ENCODE data around the gene ATP5F1D. TPM values are rescaled to one million over a fixed set of nuclear protein-coding genes. Genes with fewer than 3 reads are reported as not detected.
A peak's percentile ranks its signal among the peaks of the same experiment; 100 is the strongest.

Gene ATP5F1D
- total RNA-seq, 1 donor from 2014 or later, result 24.5 TPM

DNA sequence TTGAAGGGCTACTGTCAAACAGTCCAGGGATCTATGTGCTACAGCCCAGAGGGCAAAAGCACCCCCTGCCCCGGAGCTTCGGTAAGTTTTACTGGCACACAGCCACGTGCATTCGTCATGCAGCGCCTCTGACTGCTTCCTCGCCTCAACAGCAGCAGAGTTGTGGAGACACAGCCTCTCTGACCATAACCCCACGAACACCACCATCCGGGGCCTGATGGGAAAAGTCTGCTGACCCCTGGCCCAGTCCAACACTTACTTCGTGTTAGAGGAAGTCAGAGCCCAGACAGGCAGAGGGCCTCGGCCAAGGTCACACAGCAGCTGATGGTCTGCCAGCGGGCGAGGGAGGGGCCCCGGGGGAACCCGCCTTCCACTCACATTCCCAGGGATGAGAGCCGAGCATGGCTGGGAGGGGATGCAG lies 8.9 kb upstream of the ATP5F1D start:
- Histone ChIP-seq H3K4me1 (ENCODE audit: control insufficient read depth in 3 of 3, insufficient read depth in 3 of 3, low read length in 3 of 3) (peaks cover 9 to 22% (median 12%) of the 10 kb centered on the region in 3 donors), H3K27me3 (ENCODE audit: control insufficient read depth in 3 of 3, insufficient read depth in 3 of 3, low read length in 3 of 3) (peaks cover 0 to 8% (median 7%) of the 10 kb centered on the region in 3 donors), H3K9me3 (ENCODE audit: control insufficient read depth in 3 of 3, low read length in 3 of 3) (no peaks in the 10 kb centered on the region), H3K4me3 (ENCODE audit: low read length in 3 of 3) (no peak overlapping the region), H3K9ac (ENCODE audit: low read depth in 1 of 3, low read length in 3 of 3) (no peak overlapping the region), H3K36me3 (ENCODE audit: control insufficient read depth in 3 of 3, insufficient read depth in 3 of 3, low read length in 3 of 3) (no peaks in the 10 kb centered on the region), H3K27ac (ENCODE audit: low read depth, low read length) (no peak overlapping the region)

DNA sequence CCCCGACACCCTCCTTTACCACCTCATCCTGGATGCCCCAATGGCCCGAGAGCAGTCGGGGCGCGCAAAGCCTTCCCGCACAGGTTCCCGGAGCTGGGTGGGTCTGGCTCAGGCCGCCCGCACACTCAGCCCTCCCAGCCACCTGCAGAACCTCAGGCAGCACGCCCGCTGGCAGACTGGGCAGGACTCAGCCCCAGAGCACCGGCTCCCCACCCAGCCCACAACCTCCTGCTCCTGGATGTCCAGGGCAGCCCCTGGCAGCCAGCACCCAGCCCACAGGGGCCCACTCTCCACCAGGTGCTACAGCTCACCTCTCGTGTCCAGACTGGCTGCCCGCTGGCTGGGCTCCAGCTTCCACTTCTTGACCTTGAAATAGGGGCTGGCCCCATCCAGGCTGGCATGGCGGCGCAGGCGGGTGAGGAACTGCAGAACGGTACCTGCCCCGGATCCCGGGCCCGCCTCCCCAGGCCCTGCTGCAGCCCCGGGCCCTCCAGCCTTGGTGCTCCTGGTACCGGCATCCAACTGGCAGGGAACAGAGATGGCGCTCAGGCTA lies 8.4 kb upstream of the ATP5F1D start:
- H3K4me3 ChIP-seq (ENCODE audit: low read length in 3 of 3), result no peak overlapping the region
- H3K27ac ChIP-seq (ENCODE audit: low read depth, low read length), result no peak overlapping the region
- H3K9ac ChIP-seq (ENCODE audit: low read depth in 1 of 3, low read length in 3 of 3), result no peak overlapping the region
- peaks cover 9 to 24% (median 14%) of the 10 kb centered on the region in 3 donors for H3K4me1 ChIP-seq (ENCODE audit: control insufficient read depth in 3 of 3, insufficient read depth in 3 of 3, low read length in 3 of 3)
- H3K9me3 ChIP-seq (ENCODE audit: control insufficient read depth in 3 of 3, low read length in 3 of 3), result no peaks in the 10 kb centered on the region
- H3K27me3 ChIP-seq (ENCODE audit: control insufficient read depth in 3 of 3, insufficient read depth in 3 of 3, low read length in 3 of 3), result peaks cover 0 to 8% (median 7%) of the 10 kb centered on the region in 3 donors
- H3K36me3 ChIP-seq (ENCODE audit: control insufficient read depth in 3 of 3, insufficient read depth in 3 of 3, low read length in 3 of 3), result no peaks in the 10 kb centered on the region

DNA sequence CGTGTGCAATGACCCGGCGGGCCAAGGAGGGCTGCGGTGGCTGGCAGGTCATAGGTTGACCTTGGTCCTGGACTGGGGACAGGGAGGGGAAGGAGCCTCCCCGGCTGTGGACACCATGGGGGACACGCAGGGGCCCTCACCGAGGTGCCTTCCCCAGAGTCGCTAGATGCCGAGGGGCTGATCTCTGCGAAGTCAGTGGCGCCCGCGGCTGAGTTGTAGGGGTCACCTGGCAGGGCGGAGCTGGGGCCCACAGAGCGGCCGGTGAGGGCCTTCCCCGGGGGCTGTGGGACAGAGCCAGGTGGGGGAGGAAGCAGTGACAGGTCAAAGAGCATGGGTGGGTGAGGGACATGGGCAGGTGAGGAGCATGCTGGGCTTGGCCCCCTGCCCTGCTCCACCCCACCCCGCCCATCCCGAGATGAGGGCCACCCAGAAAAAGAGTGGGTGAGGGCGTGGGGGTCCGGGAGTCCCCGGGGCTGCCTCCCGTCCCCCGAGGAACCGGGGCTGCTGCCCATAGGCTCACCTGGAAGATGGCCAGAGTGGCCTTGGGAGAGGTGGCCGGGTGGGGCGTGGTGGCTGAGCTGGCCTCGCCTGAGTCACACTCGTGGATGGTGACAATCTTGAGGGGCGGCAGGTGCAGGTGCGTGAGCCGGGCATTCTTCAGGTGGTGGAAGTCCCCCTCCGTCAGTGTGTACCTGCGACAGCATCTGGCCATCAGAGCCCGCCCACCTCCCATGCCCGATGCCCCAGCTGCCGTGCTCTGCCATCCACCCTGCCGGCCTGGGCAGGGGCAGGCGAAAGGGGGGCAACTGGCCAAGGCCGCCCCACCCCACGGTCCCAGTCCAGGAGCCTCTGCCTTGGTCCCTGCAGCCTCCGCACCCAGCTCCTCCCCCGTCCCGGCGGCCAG lies 7.2 kb upstream of the ATP5F1D start:
- no peak overlapping the region for H3K27ac ChIP-seq (ENCODE audit: low read depth, low read length)
- H3K9me3 ChIP-seq (ENCODE audit: control insufficient read depth in 3 of 3, low read length in 3 of 3), result no peaks in the 10 kb centered on the region
- H3K27me3 ChIP-seq (ENCODE audit: control insufficient read depth in 3 of 3, insufficient read depth in 3 of 3, low read length in 3 of 3), result peaks cover 0 to 8% (median 7%) of the 10 kb centered on the region in 3 donors
- no peak overlapping the region for H3K9ac ChIP-seq (ENCODE audit: low read depth in 1 of 3, low read length in 3 of 3)
- H3K4me1 ChIP-seq (ENCODE audit: control insufficient read depth in 3 of 3, insufficient read depth in 3 of 3, low read length in 3 of 3), result peaks cover 9 to 30% (median 17%) of the 10 kb centered on the region in 3 donors
- H3K36me3 ChIP-seq (ENCODE audit: control insufficient read depth in 3 of 3, insufficient read depth in 3 of 3, low read length in 3 of 3), result no peaks in the 10 kb centered on the region
- no peak overlapping the region for H3K4me3 ChIP-seq (ENCODE audit: low read length in 3 of 3)

DNA sequence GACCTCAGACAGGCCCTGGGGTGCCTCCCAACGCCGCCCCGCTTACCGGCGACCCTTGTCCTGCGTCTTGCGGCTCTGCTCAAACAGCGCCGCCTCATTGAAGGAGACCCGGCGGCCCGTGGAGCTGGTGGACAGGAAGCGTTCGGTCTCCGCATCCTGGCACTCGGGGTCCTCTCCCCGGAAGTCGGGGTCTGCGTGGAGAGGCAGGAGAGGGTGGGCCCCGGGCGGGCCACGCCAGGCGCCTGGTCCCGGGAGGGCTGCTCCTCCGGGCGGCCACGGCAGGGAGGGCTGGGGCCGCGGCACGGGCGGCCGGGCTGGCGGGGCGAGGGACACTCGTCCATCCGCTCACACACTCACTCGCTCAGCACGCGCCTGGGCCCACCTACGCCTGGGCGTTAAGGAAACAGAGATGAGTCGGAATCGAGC lies 6.6 kb upstream of the ATP5F1D start:
- no peak overlapping the region for H3K9ac ChIP-seq (ENCODE audit: low read depth in 1 of 3, low read length in 3 of 3)
- no peak overlapping the region for H3K27ac ChIP-seq (ENCODE audit: low read depth, low read length)
- no peaks in the 10 kb centered on the region for H3K9me3 ChIP-seq (ENCODE audit: control insufficient read depth in 3 of 3, low read length in 3 of 3)
- no peaks in the 10 kb centered on the region for H3K36me3 ChIP-seq (ENCODE audit: control insufficient read depth in 3 of 3, insufficient read depth in 3 of 3, low read length in 3 of 3)
- H3K27me3 ChIP-seq (ENCODE audit: control insufficient read depth in 3 of 3, insufficient read depth in 3 of 3, low read length in 3 of 3), result peaks cover 0 to 8% (median 7%) of the 10 kb centered on the region in 3 donors
- no peak overlapping the region for H3K4me3 ChIP-seq (ENCODE audit: low read length in 3 of 3)
- peaks cover 9 to 35% (median 17%) of the 10 kb centered on the region in 3 donors for H3K4me1 ChIP-seq (ENCODE audit: control insufficient read depth in 3 of 3, insufficient read depth in 3 of 3, low read length in 3 of 3)

DNA sequence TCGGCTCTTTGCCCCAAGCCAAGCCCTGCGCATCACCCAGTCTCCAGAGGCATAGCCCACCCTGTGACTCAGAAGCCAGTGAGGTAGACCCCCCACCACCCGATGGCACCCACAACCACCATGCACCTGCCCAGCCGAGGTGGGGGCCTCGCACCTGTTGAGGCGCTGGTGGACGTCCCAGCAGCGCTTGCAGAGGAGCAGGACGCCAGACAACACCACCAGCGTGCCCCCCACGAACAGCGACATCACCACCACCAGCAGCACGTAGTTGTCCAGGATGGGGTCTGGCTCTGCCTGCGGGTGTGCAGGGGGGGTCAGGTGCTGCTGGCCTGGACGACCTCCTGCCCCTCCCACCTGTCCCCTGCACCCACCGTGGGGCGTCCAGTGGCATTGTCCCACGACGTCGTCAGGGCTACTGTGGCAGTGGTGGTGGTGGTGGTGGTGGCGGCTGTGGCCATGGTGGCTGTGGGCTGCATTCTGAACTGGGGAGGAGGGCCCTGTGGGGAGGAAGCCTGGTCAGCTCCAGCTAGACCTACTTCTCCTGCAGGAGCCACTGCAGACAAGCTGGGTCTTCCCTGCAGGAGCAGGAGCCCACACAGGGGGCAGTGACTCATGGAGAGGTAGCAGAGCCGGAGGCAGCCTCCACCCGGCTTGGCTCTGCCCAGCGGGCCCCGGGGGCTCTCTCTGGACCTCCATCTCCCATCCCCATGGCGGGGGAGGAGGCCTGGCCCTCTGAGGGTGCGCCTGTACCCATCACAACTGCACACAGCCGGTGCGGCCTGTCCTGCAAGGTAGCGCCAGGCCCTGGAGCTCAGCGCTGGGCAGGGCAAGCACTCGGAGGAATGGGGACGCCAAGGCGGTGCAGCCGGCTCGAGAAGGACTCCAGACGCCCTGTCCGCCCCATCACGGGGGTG lies 5.7 kb upstream of the ATP5F1D start:
- Histone ChIP-seq H3K4me3 (ENCODE audit: low read length in 3 of 3) (no peak overlapping the region), H3K36me3 (ENCODE audit: control insufficient read depth in 3 of 3, insufficient read depth in 3 of 3, low read length in 3 of 3) (no peaks in the 10 kb centered on the region), H3K9me3 (ENCODE audit: control insufficient read depth in 3 of 3, low read length in 3 of 3) (no peaks in the 10 kb centered on the region), H3K4me1 (ENCODE audit: control insufficient read depth in 3 of 3, insufficient read depth in 3 of 3, low read length in 3 of 3) (peaks cover 11 to 38% (median 22%) of the 10 kb centered on the region in 3 donors), H3K27ac (ENCODE audit: low read depth, low read length) (no peak overlapping the region), H3K9ac (ENCODE audit: low read depth in 1 of 3, low read length in 3 of 3) (no peak overlapping the region), H3K27me3 (ENCODE audit: control insufficient read depth in 3 of 3, insufficient read depth in 3 of 3, low read length in 3 of 3) (peaks cover 0 to 8% (median 7%) of the 10 kb centered on the region in 3 donors)

DNA sequence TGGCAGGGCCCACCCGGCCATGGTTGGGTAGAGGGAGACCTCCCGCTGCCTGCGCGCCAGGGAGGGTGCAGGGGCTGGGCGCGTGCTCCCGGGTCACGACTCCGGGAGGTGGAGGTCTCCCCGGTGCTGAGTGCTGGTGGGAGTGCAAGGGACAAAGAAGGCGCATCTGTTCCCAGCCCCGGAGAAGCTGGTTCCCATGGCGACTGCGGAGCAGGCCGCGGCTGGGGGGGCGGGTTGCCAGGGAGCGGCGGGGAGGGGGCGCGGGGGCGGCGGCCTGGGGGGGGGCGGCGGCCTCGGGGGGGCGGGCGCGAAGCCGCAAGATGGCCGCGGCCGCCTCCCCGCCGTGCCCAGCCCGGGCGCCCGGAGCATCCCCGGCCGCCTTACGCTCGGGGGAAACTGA lies 5.0 kb upstream of the ATP5F1D start:
- Histone ChIP-seq H3K27ac (ENCODE audit: low read depth, low read length) (no peak overlapping the region), H3K9ac (ENCODE audit: low read depth in 1 of 3, low read length in 3 of 3) (no peak overlapping the region), H3K4me1 (ENCODE audit: control insufficient read depth in 3 of 3, insufficient read depth in 3 of 3, low read length in 3 of 3) (peaks cover 17 to 43% (median 27%) of the 10 kb centered on the region in 3 donors), H3K36me3 (ENCODE audit: control insufficient read depth in 3 of 3, insufficient read depth in 3 of 3, low read length in 3 of 3) (no peaks in the 10 kb centered on the region), H3K4me3 (ENCODE audit: low read length in 3 of 3) (peak overlapping the region in 1 of 3 donors; percentile 51), H3K27me3 (ENCODE audit: control insufficient read depth in 3 of 3, insufficient read depth in 3 of 3, low read length in 3 of 3) (peaks cover 0 to 8% (median 7%) of the 10 kb centered on the region in 3 donors), H3K9me3 (ENCODE audit: control insufficient read depth in 3 of 3, low read length in 3 of 3) (no peaks in the 10 kb centered on the region)

DNA sequence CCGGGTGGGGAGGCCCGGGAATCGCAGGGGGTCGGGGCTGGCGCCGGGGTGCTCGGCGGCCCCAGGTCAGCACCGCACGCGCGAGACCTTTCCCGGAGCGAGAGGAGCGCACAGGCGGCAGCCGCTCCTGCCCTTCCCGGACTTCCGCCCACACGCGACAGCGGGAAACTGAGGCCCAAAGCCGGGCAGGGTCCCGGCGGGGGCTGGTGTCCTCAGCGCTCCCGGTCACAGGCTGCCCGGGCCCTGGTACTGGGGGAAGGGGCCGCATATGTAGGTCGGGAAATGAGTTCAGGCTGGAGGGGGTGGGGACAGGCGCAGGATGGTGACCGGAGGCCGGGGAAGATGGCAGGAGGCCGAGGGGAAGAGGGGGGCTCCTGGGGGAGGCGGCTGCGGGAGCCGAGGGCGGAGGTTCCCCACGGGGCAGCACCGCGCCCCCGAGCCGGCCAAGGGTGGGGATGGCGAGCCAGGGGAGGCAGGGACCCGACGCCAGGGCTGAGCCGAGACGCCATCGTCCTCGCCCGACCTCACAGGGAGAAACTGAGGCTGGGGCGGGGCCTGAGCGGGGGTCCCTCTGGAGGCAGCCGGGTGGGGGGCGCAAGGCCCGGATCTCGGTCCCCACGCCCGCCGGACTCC lies 4.4 kb upstream of the ATP5F1D start:
- Histone ChIP-seq H3K27me3 (ENCODE audit: control insufficient read depth in 3 of 3, insufficient read depth in 3 of 3, low read length in 3 of 3) (peaks cover 0 to 8% (median 7%) of the 10 kb centered on the region in 3 donors), H3K4me1 (ENCODE audit: control insufficient read depth in 3 of 3, insufficient read depth in 3 of 3, low read length in 3 of 3) (peaks cover 19 to 39% (median 28%) of the 10 kb centered on the region in 3 donors), H3K27ac (ENCODE audit: low read depth, low read length) (no peak overlapping the region), H3K9ac (ENCODE audit: low read depth in 1 of 3, low read length in 3 of 3) (peak overlapping the region in 2 of 3 donors; percentile 56 to 57), H3K4me3 (ENCODE audit: low read length in 3 of 3) (peak overlapping the region in 2 of 3 donors; percentile 41 to 51), H3K36me3 (ENCODE audit: control insufficient read depth in 3 of 3, insufficient read depth in 3 of 3, low read length in 3 of 3) (no peaks in the 10 kb centered on the region), H3K9me3 (ENCODE audit: control insufficient read depth in 3 of 3, low read length in 3 of 3) (no peaks in the 10 kb centered on the region)

DNA sequence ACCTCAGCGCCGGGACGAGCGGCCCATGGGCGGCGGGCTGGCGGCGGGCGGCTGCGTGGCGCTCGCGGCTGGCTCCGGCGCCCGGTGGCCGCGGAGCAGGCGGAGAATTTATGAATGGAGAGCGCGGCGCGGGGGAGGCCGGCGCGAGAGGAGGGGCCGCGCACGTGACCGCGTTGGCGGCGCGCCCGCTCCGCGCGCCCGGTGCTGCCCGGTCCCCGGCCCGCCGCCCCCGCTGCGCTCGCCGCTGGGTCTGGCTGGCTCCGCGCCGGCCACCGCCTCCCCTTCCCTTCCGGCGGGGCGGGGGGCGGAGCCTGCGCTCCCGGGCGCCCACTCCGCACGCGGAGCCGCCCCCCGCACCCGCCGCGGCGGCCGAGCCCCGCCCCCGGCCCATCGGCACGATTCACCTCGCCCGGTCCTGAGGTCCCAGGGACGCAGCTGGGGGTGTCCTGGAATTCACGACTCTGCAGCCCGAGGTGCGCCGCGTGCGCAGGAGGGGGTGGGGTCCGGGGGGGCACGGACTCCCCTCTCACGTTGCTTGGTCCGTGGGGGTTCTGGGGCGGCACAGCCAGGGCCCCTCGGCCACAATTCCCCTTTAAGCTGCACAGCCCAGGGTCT lies 3.7 kb upstream of the ATP5F1D start, which contains the start of gene CBARP:
Gene CBARP, minus strand, starts transcription at position 252 of the 615 bp plus-strand sequence. CDS start 1,905 bp downstream, outside the sequence.
- Histone ChIP-seq H3K9me3 (ENCODE audit: control insufficient read depth in 3 of 3, low read length in 3 of 3) (no peaks in the 10 kb centered on the region), H3K27ac (ENCODE audit: low read depth, low read length) (no peak within 1 kb of the TSS), H3K4me3 (ENCODE audit: low read length in 3 of 3) (peak within 1 kb of the TSS; percentile 14 to 51 (median 49)), H3K36me3 (ENCODE audit: control insufficient read depth in 3 of 3, insufficient read depth in 3 of 3, low read length in 3 of 3) (no peaks in the 10 kb centered on the region), H3K27me3 (ENCODE audit: control insufficient read depth in 3 of 3, insufficient read depth in 3 of 3, low read length in 3 of 3) (peaks cover 0 to 8% (median 7%) of the 10 kb centered on the region in 3 donors), H3K4me1 (ENCODE audit: control insufficient read depth in 3 of 3, insufficient read depth in 3 of 3, low read length in 3 of 3) (peaks cover 20 to 38% (median 32%) of the 10 kb centered on the region in 3 donors), H3K9ac (ENCODE audit: low read depth in 1 of 3, low read length in 3 of 3) (peak within 1 kb of the TSS in 2 of 3 donors; percentile 56 to 57)

All from skeletal muscle tissue (tissue), 4 donors.